ENCODE measurements around the gene COL18A1.
A peak's percentile ranks its signal among the peaks of the same experiment; 100 is the strongest.

GRCh38 chr21:45406801-45407628 is 2.0 kb downstream of the COL18A1 start:
- TF ChIP-seq, protein P1, sequence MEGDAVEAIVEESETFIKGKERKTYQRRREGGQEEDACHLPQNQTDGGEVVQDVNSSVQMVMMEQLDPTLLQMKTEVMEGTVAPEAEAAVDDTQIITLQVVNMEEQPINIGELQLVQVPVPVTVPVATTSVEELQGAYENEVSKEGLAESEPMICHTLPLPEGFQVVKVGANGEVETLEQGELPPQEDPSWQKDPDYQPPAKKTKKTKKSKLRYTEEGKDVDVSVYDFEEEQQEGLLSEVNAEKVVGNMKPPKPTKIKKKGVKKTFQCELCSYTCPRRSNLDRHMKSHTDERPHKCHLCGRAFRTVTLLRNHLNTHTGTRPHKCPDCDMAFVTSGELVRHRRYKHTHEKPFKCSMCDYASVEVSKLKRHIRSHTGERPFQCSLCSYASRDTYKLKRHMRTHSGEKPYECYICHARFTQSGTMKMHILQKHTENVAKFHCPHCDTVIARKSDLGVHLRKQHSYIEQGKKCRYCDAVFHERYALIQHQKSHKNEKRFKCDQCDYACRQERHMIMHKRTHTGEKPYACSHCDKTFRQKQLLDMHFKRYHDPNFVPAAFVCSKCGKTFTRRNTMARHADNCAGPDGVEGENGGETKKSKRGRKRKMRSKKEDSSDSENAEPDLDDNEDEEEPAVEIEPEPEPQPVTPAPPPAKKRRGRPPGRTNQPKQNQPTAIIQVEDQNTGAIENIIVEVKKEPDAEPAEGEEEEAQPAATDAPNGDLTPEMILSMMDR (IDR thresholded peaks at IDR 0.05), result peak in 1 of 12 donors; percentile 10
- no peak for TF ChIP-seq POLR2A (IDR thresholded peaks at IDR 0.05)
